Central memory CD8-positive, alpha-beta T cell (primary cell): ENCODE data around the gene FAM180B.

ENCODE experiments used
- ATAC-seq: fragments of 150-1000 bp; cut with Tn5 transposase; replicated peaks from 2 replicates; pipeline ENCODE4 v1.10.0; 2022; ENCODE audit warnings: mild to moderate bottlenecking, moderate FRiP score, moderate number of reproducible peaks; ENCODE audit not compliant: poor library complexity, severe bottlenecking; ENCODE audit errors: extremely low read depth
- DNase-seq, 2 donors: peaks; one replicate each; pipeline ENCODE4 v3.0.0; 2021; ENCODE audit warnings: low spot score in 2 of 2
- H3K27ac Mint-ChIP-seq: one replicate; pipeline ENCODE4 v1.8.0; 2022; ENCODE audit warnings: low read depth, mild to moderate bottlenecking, moderate library complexity, mixed read lengths
- H3K27me3 Mint-ChIP-seq: one replicate; pipeline ENCODE4 v1.8.0; 2022; ENCODE audit warnings: mixed read lengths
- H3K36me3 Mint-ChIP-seq: one replicate; pipeline ENCODE4 v1.8.0; 2022; ENCODE audit warnings: mild to moderate bottlenecking, moderate library complexity, mixed read lengths; ENCODE audit not compliant: insufficient read depth
- H3K4me1 Mint-ChIP-seq: one replicate; pipeline ENCODE4 v1.8.0; 2022; ENCODE audit warnings: mixed read lengths
- H3K4me3 Mint-ChIP-seq: one replicate; pipeline ENCODE4 v1.8.0; 2022; ENCODE audit warnings: mild to moderate bottlenecking, moderate library complexity, mixed read lengths
- H3K9me3 Mint-ChIP-seq: one replicate; pipeline ENCODE4 v1.8.0; 2022; ENCODE audit warnings: mixed read lengths

FAM180B gene

GRCh38 chr11:47571895-47572294 lies 14.6 kb upstream of the FAM180B start:
- Mint-ChIP-seq H3K9me3 (no peaks in the 10 kb centered on the region), H3K4me3 (no peak overlapping the region), H3K4me1 (peaks cover 6% of the 10 kb centered on the region), H3K36me3 (peaks cover 45% of the 10 kb centered on the region), H3K27ac (no peak overlapping the region), H3K27me3 (no peaks in the 10 kb centered on the region)
- ATAC-seq = no peak
- DNase-seq = no peak

- no peak overlapping the region for H3K27ac Mint-ChIP-seq
- H3K9me3 Mint-ChIP-seq = no peaks in the 10 kb centered on the region
- no peaks in the 10 kb centered on the region for H3K27me3 Mint-ChIP-seq
- H3K4me1 Mint-ChIP-seq = peaks cover 10% of the 10 kb centered on the region
- peaks cover 48% of the 10 kb centered on the region for H3K36me3 Mint-ChIP-seq
- ATAC-seq (no peak), DNase-seq (no peak)
- H3K4me3 Mint-ChIP-seq = no peak overlapping the region
Measured at GRCh38 chr11:47572715-47573255, 13.7 kb upstream of the FAM180B start.

- H3K4me1 Mint-ChIP-seq = peaks cover 10% of the 10 kb centered on the region
- DNase-seq (no peak), ATAC-seq (no peak)
- H3K36me3 Mint-ChIP-seq = peaks cover 51% of the 10 kb centered on the region
- H3K9me3 Mint-ChIP-seq = no peaks in the 10 kb centered on the region
- no peaks in the 10 kb centered on the region for H3K27me3 Mint-ChIP-seq
- no peak overlapping the region for H3K27ac Mint-ChIP-seq
- H3K4me3 Mint-ChIP-seq = no peak overlapping the region
Measured at GRCh38 chr11:47573321-47573720, 13.2 kb upstream of the FAM180B start.

- Mint-ChIP-seq H3K27ac (peak overlapping the region; percentile 98), H3K4me1 (peaks cover 30% of the 10 kb centered on the region), H3K4me3 (peak overlapping the region; percentile 92), H3K36me3 (peaks cover 52% of the 10 kb centered on the region), H3K9me3 (no peaks in the 10 kb centered on the region), H3K27me3 (no peaks in the 10 kb centered on the region)
- DNase-seq = no peak
- no peak for ATAC-seq
Measured at GRCh38 chr11:47577460-47578041, 8.9 kb upstream of the FAM180B start.

- ATAC-seq (peak; percentile 90), DNase-seq (peak; percentile 81 to 90)
- peaks cover 26% of the 10 kb centered on the region for H3K4me1 Mint-ChIP-seq
- no peaks in the 10 kb centered on the region for H3K9me3 Mint-ChIP-seq
- H3K27ac Mint-ChIP-seq = peak within 1 kb of the TSS; percentile 98
- no peaks in the 10 kb centered on the region for H3K27me3 Mint-ChIP-seq
- peaks cover 53% of the 10 kb centered on the region for H3K36me3 Mint-ChIP-seq
- peak within 1 kb of the TSS; percentile 92 for H3K4me3 Mint-ChIP-seq
Measured at GRCh38 chr11:47578524-47579494, 7.7 kb upstream of the FAM180B start, which contains the start of the genes KBTBD4 and NDUFS3. Gene KBTBD4 (minus strand): TSS chr11:47578970. CDS start chr11:47578951, 19 bp downstream. Gene NDUFS3 (plus strand): TSS chr11:47579074. CDS start chr11:47579092, 18 bp downstream.

GRCh38 chr11:47583844-47584243 lies 2.6 kb upstream of the FAM180B start:
- Mint-ChIP-seq H3K27ac (no peak overlapping the region), H3K27me3 (no peaks in the 10 kb centered on the region), H3K36me3 (peaks cover 34% of the 10 kb centered on the region), H3K4me3 (peak overlapping the region; percentile 4), H3K4me1 (peaks cover 16% of the 10 kb centered on the region), H3K9me3 (no peaks in the 10 kb centered on the region)
- no peak for ATAC-seq
- no peak for DNase-seq

- H3K4me3 Mint-ChIP-seq = no peak overlapping the region
- no peaks in the 10 kb centered on the region for H3K4me1 Mint-ChIP-seq
- H3K36me3 Mint-ChIP-seq = peaks cover 23% of the 10 kb centered on the region
- no peaks in the 10 kb centered on the region for H3K27me3 Mint-ChIP-seq
- no peak overlapping the region for H3K27ac Mint-ChIP-seq
- DNase-seq = no peak
- no peak for ATAC-seq
- no peaks in the 10 kb centered on the region for H3K9me3 Mint-ChIP-seq
Measured at GRCh38 chr11:47587039-47587716, 700 bp downstream of the FAM180B start.

GRCh38 chr11:47587723-47588326 lies 1.3 kb downstream of the FAM180B start:
- ATAC-seq = no peak
- Mint-ChIP-seq H3K4me3 (no peak overlapping the region), H3K27me3 (peaks cover 5% of the 10 kb centered on the region)

GRCh38 chr11:47589118-47589517 lies 2.6 kb downstream of the FAM180B start:
- no peaks in the 10 kb centered on the region for H3K9me3 Mint-ChIP-seq
- DNase-seq (no peak), ATAC-seq (no peak)
- H3K27ac Mint-ChIP-seq = no peak overlapping the region
- H3K4me1 Mint-ChIP-seq = no peaks in the 10 kb centered on the region
- H3K27me3 Mint-ChIP-seq = peaks cover 18% of the 10 kb centered on the region
- H3K4me3 Mint-ChIP-seq = no peak overlapping the region
- H3K36me3 Mint-ChIP-seq = peaks cover 11% of the 10 kb centered on the region

More at GRCh38 chr11:47587723-47588326, 1.3 kb downstream of the FAM180B start:
- Mint-ChIP-seq H3K9me3 (no peaks in the 10 kb centered on the region), H3K36me3 (peaks cover 20% of the 10 kb centered on the region), H3K4me1 (no peaks in the 10 kb centered on the region), H3K27ac (no peak overlapping the region)
- DNase-seq = no peak

- Mint-ChIP-seq H3K9me3 (no peaks in the 10 kb centered on the region), H3K27me3 (peaks cover 23% of the 10 kb centered on the region), H3K4me1 (no peaks in the 10 kb centered on the region), H3K27ac (no peak overlapping the region), H3K4me3 (no peak overlapping the region), H3K36me3 (peaks cover 7% of the 10 kb centered on the region)
- ATAC-seq (no peak), DNase-seq (no peak)
Measured at GRCh38 chr11:47589584-47589976, 3.1 kb downstream of the FAM180B start.

- Mint-ChIP-seq H3K36me3 (peaks cover 6% of the 10 kb centered on the region), H3K4me3 (no peak overlapping the region), H3K4me1 (no peaks in the 10 kb centered on the region), H3K27me3 (peaks cover 29% of the 10 kb centered on the region), H3K27ac (no peak overlapping the region), H3K9me3 (no peaks in the 10 kb centered on the region)
- DNase-seq (no peak), ATAC-seq (no peak)
Measured at GRCh38 chr11:47589977-47590861, 3.7 kb downstream of the FAM180B start.
